ENCODE measurements around the gene ITPR1.

The ITPR1 gene

DNA sequence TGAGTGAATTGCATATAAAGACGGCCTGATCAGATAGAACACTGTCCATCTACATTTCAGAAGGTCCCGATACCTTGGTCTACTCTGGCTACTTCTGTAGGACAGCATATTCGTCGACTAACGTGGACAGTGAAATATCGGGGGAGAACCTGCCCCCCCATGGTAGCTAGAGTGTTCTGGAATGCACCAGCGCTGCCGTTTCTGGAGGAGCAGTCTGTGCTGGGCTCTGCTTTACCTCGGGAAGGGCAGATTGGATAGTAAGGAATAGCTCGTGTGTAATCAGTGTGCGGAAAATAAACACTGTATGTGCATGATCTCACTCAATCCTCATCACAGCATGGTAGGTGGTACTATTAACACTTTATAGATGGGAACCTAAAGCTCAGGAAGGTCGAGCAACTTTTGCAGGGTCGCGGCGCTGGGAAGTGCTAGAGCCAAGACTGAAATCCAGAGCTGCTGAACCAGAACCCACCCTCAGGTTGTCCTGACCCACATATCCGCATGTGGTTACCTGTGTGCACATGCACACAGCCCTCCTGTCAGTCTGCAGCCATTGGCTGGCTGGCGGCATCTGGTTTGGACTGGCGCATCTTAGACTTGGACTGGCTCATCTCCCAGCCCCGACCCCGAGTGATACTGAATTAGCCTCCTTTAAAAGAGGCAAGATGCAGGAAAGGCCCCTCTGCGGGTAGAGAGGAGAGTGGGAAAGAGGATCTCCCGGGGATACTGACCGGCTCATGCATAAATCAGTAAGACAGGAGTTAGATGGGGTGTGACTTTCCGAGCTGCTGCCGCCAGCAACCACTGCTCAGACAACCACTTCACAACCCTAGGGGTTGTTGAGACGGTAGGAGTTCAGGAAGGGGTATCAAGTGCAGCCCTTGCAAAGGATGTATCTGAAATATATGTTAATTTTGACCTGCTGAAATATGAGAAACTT, 331.1 kb downstream of the ITPR1 start:
- DNase-seq (ENCODE audit: insufficient read length, low spot score) (no peak), FAIRE-seq (no peak)

DNA sequence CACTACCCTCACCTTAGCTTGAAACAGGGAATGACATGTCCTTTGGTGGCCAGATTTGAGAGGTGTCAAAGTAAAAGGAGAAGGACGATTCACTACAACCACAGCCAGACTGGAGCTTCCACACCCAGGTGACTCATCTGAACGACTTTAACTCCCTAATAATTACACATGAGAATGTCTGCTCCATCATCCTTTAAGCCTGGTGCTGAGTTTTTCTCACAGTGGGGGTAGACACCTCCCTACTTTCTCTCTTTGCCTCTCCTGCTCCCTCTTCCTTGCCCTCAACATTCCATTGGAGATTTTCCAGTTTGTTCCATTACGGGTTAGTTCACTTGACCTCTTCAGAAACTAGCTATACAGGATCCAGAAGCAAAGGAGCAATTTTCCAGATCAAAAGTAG, 331.8 kb downstream of the ITPR1 start:
- TF ChIP-seq, protein P1, sequence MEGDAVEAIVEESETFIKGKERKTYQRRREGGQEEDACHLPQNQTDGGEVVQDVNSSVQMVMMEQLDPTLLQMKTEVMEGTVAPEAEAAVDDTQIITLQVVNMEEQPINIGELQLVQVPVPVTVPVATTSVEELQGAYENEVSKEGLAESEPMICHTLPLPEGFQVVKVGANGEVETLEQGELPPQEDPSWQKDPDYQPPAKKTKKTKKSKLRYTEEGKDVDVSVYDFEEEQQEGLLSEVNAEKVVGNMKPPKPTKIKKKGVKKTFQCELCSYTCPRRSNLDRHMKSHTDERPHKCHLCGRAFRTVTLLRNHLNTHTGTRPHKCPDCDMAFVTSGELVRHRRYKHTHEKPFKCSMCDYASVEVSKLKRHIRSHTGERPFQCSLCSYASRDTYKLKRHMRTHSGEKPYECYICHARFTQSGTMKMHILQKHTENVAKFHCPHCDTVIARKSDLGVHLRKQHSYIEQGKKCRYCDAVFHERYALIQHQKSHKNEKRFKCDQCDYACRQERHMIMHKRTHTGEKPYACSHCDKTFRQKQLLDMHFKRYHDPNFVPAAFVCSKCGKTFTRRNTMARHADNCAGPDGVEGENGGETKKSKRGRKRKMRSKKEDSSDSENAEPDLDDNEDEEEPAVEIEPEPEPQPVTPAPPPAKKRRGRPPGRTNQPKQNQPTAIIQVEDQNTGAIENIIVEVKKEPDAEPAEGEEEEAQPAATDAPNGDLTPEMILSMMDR (IDR thresholded peaks at IDR 0.05; ENCODE audit: insufficient read depth, missing control alignments), result no peak
- DNase-seq (ENCODE audit: insufficient read length, low spot score) (no peak), FAIRE-seq (no peak)

More for the DNA sequence above, 331.1 kb downstream of the ITPR1 start:
- TF ChIP-seq, protein P1 (IDR thresholded peaks at IDR 0.05; ENCODE audit: insufficient read depth, missing control alignments), result no peak

DNA sequence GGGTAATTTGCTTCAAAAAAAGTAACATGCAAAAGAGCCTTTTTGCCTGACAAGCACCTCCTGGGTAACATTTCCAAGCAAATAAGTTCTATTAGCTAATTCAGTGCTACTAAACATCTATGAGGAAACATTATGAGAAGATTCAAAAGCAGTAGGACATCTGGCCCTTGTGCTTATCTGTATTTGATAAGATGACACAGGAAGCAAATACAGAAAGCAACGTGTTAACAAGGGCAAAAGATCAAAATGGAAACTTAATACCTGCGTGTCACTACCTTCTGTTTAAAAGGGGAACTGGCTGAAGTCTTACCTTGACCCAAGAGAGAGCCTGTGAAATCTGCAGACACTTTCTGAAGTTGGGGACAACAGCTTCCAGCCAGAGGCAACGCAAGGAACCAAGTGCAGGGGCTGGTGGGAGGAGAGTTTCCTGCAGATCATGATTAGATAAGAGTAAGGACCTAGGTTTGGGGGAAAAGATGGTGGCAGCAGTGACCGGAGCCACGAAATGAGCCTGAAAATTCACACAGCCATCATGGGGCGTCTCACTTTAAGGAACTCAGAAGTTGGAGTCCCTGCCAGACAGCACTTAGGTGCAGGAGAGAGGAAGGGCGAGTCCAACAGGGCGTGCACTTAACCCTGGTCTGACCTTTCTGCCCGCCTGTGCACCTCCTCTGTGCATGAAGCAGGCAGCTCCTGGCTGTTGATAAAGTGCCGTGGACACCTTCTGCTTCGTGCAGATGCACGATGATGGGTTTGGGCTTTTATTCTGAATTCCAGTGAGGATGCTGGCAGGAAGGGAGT, 332.5 kb downstream of the ITPR1 start:
- no peak for DNase-seq (ENCODE audit: insufficient read length, low spot score)
- TF ChIP-seq, protein P1 (IDR thresholded peaks at IDR 0.05; ENCODE audit: insufficient read depth, missing control alignments), result no peak
- FAIRE-seq, result no peak

DNA sequence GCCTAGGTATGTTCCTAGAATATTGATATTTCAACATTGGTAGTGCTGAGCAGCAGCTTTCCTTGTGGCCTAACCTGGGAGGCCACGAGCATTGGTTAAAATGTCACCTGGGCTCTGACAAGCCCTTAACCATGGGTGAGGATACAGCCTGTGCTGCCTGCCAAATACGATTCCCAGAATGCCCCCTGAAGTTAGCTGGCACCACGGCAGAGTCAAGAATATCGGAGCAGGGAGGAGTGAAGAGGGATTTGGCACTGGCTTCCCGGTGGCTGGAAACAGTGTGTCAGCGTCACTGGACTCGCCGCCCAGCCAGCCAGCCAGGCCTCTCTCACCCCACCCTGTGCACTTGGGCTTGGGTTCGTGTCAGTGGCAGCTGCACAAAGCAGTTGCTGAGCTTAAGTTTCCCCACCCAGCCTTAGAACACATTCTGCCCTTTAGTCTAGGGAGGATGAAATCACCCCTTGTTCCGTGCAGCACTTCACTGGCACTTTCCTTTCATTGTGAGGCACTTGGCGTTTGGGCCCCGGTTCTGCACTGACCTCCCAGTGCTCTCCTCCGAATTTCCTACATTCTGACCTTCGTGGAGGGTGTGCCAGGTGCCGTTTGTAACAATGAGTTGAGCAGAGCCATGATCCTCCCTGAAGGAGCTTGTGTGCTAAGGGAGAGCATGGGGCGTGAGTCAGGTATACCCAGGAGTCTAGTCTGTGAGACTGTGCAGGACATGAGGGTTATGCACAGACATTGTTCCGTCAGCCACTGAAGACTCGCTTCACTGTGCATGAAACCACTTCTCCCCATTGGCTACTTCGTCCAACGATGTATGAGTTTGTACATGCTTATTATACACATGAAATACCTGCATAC, 333.3 kb downstream of the ITPR1 start:
- DNase-seq (ENCODE audit: insufficient read length, low spot score), result no peak
- no peak for FAIRE-seq

DNA sequence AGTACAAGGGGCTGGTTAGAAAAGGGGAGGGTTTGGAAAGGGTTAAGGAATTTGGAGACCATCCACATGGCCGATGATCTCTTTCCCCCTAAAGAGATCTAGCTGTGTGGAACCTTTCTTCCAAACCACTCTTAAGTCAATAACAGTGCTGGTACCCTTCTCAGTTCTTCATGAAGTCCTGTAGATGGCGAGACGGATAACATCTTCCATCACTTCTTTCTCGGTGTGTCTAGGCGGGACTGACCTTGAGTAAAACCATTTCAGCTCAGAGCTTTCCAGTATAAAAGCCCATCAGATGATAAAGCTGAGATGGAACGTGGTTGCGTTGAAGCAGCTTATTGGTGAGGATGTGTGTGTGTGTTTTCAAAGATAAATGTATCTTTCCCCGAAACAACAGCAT, 334.6 kb downstream of the ITPR1 start:
- DNase-seq (ENCODE audit: insufficient read length, low spot score), result no peak
- no peak for FAIRE-seq
- TF ChIP-seq, protein P1 (IDR thresholded peaks at IDR 0.05; ENCODE audit: insufficient read depth, missing control alignments), result no peak

More for the DNA sequence above, 333.3 kb downstream of the ITPR1 start:
- TF ChIP-seq, protein P1 (IDR thresholded peaks at IDR 0.05; ENCODE audit: insufficient read depth, missing control alignments), result no peak

DNA sequence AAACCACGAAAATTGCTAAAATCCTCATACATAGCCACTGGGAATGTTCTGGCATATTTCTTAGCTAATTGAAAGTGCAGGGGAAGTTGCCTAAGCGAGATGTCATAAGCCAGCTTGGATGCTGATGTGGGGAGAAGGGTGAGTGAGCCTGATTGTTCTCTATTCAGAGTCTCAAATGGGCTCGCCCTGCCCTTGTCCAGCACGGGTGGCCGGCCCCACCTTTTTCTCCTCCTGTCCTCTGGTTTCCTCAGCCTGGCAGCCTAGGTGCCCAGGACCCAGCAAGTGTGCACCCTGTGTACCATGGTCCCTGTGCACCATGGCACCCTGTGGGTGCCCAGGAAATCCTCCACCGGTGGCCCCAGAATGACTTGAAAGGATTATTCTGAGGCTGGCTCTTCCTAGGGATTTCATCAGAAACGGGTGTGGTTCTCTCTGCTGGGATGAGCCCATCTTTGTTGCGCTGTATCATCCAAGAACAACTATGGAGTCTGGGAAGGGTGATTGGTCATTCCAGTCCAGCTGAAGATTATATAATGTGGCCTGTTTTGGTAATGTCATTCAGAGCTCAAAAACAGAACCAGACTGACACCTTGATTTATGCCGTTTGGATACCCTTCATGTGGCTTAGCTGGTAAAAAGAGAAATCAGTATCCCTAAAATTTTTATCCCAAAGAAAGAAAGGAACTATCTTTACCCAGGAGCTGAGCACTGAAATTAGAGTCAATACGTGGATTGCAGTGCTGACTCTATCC, 335.3 kb downstream of the ITPR1 start:
- TF ChIP-seq, protein P1 (IDR thresholded peaks at IDR 0.05; ENCODE audit: insufficient read depth, missing control alignments), result no peak
- no peak for DNase-seq (ENCODE audit: insufficient read length, low spot score)
- no peak for FAIRE-seq

All from D721Med (cell line).